Activated CD4-positive, alpha-beta T cell treated with anti-CD3 and anti-CD28 coated beads, Interleukin-2, amount 50 U/mL, for 4 hours (primary cell): ENCODE results near the gene SLC46A2.

ENCODE experiments used
- DNase-seq, 2 experiments: peaks; one replicate each; pipeline ENCODE4 v3.0.0-alpha.2; 2020

Gene SLC46A2

GRCh38 chr9:112885324-112885723 lies 5.4 kb downstream of the SLC46A2 start:
- DNase-seq: no peak

DNA sequence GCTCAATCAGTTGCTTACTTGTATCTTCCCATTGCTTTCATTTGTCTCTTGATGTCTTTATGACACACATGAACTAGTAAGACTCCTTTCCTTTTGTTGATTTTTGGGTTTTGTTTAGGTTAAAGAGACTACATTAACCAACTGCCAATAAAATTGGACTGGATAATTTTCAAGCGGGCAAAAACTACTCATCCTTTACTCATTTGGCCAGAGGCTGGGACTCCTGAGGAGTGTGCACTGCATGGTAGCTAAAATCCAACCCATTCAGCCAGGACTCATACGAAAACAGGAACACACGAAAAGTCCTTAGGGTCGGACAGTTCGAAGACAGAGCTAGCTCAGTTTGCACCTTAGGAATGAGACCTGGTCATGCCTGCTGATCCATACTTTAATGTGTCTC lies 6.0 kb downstream of the SLC46A2 start:
- DNase-seq: no peak

- DNase-seq: no peak
These were observed 6.6 kb downstream of the SLC46A2 start for GRCh38 chr9:112884101-112884500.

DNA sequence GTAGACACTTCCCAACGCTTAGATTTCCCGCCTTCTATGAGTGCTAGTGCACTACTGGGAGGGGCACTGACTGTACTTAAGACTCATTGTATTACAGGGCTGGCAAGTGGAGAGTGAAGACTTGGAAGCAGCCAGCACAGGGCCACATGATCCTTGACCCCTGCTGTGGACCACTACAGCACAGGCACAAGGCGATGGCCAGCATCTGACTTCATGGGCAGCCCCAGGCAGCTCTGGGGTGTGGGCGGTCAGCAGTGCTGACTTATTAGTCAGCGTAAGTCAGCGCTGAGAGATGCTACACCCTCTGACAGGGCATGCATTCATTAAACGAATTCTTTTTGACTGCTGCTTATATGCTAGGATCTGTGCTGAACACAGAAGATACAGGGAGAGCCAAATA lies 9.3 kb downstream of the SLC46A2 start:
- DNase-seq: no peak

GRCh38 chr9:112880650-112881049 lies 10.0 kb downstream of the SLC46A2 start:
- no peak for DNase-seq

DNA sequence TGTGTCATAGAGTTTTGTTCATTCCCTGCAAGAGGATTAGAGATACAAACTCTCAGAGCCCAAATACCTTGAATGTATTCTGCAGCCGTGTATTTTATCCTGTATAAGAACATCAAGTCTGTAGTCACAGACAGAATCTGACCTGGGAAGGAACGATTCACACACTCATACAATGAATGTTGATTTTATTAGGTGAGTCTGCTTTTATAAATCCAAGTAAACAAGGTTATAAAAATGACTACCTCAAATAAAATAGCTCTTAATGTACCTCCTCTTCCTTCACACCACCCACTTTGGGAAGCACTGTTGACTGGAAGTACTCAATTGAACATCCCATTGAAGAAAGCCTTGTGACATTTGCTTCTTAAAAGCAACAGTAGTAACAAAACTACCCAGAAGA lies 11.9 kb downstream of the SLC46A2 start:
- DNase-seq: no peak

DNA sequence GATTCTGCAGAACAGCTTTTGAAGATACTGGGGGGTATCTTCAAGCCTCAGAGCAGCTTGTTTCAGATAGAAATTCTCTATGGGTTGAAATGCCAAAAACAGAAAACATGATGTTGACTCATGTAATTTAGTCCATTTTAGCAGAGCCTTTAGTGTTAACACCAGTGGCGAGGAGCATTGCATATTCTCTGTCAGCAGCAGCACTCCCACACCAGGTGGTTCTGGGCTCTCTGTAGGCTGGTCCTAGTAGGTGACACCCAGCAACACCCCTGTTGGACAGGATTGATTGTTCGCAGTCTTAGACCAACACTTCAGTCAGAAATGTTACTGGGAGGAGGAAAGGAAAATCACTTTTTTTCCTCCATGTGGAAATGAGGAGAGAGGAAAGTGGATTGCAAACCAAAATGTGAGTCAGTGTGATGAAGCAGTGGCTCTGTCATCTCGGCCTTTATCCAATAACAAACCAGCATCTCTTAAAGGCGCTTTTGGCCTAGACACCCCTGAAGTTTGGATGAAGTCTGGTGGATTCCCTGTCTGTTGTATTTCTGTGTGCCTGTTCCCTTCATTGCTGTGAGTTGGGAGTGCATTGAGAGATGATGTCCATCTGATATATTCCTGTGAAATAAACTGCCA lies 16.8 kb downstream of the SLC46A2 start:
- no peak for DNase-seq

DNA sequence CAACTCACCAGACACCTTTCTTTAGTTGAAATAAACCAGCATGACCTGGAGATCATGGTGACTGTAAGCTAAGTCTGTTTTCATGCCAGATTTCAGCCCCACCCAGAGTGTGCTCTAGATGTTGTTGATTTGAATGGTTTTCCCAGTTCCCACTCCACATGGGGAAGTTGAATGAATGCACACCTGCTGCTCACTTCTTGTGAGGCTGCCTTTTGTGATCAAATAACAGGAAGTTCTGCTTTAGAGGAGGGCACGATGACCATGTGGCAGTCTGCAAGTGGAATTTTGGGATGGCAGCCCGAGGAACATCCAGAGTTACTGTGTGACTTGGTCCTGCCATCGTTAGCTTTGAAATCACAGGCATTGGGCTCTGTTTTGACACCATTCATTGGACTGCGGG lies 18.7 kb downstream of the SLC46A2 start:
- DNase-seq: no peak

- no peak for DNase-seq
These were observed 20.1 kb downstream of the SLC46A2 start for GRCh38 chr9:112870556-112870955.

DNA sequence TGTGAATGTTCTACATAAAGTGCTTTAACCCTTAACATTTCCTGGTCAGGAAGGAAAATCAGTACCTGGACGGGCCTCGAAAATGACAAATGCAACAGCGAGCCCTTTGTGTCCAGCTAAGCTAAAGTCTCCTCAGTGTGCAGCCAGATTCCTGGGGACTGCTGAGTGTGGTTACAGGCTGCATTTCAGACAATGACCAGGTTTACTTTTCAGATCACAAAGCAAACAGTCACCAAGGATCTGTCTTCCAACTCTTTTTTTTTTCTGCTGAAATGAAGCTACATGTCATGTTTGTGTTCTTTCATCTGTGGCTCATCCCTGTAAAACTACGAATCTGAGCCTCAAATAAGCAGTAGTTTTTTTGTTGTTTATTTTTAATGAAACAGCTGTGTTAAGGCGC lies 20.8 kb downstream of the SLC46A2 start:
- no peak for DNase-seq

GRCh38 chr9:112869041-112869529 lies 21.6 kb downstream of the SLC46A2 start:
- no peak for DNase-seq

DNA sequence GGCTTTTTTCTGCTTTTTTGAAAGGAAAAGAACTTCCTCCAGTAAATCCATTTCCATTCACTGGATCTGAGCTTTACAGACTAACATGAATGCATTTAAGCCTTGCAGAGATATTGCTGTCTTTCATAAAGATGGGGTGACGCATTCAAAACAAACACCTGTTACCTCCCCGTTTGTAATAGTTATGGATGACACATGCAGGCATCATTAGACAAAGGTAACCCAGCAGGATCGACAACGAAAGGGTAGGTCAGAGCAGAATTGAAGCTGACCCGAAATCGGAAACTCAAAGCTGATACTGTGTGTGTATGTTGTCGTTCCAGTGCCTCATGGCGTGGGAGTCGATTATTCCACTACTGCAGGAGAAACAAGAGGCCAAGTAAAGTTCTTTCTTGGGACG lies 22.2 kb downstream of the SLC46A2 start:
- no peak for DNase-seq

DNA sequence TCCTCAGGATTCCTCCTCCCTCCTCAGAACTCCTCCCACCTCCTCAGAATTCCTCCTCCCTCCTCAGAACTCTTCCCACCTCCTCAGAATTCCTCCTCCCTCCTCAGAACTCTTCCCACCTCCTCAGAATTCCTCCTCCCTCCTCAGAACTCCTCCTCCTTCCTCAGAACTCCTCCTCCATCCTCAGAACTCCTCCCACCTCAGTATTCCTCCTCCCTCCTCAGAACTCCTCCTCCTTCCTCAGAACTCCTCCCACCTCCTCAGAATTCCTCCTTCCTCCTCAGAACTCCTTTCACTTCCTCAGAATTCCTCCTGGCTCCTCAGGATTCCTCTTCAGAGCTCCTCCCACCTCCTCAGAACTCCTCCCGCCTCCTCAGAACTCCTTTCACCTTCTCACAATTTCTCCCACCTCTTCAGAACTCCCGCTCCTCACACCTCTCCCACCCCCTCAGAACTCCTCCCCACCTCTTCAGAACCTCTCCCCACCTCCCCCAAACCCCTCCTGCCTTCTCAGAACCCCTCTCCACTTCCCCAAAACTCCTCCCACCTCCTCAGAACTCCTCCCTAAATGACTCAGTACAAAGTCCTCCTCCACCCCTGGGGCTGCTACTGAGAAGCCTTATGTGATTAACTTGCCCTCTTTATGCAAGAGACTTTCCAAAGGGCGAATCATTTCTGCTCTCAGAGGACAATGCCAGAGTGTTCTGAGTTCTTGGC lies 23.2 kb downstream of the SLC46A2 start:
- DNase-seq: no peak

- DNase-seq: no peak
These were observed 23.9 kb downstream of the SLC46A2 start for GRCh38 chr9:112866662-112867274.

- no peak for DNase-seq
These were observed 25.7 kb downstream of the SLC46A2 start for GRCh38 chr9:112864982-112865381.

- no peak for DNase-seq
These were observed 26.3 kb downstream of the SLC46A2 start for GRCh38 chr9:112864403-112864802.

DNA sequence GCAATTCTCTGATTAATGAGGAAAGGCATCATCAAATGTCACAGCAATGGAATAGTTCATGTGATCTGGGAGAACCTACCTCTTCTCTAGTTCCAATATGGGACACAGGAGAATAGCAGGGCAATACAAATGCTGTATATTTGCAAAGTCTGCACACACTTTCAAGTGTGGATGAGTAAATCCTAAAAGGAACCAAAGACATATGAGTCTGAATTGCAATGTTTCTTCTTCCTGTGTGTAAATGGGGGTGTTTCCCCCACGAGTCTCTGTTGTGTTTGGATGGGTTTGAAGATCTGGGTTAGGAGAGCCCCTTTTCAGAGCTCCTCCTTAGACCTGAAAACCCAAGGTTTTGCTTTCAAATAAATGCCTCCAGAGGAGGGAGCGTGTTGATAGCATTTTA lies 26.9 kb downstream of the SLC46A2 start:
- DNase-seq: no peak

DNA sequence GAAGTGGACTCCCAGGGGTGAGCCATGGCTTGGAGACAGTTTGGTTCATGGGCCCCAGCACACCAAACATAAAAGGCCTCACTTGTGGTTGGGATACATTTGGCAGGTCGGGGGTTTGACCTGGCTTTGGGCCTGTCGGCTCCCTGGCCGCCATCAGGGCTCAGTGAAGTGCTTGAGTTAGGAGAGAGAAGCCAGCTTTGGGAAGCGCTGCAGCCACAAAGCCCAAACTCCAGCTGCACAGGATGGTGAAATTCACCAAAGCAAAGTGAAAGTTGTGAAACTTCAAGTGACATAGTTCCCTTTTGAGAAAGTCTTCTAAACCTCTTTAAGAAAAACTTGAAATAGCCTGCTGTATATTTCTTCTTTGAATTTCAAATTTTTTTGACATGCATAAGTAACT lies 27.5 kb downstream of the SLC46A2 start:
- DNase-seq: no peak

DNA sequence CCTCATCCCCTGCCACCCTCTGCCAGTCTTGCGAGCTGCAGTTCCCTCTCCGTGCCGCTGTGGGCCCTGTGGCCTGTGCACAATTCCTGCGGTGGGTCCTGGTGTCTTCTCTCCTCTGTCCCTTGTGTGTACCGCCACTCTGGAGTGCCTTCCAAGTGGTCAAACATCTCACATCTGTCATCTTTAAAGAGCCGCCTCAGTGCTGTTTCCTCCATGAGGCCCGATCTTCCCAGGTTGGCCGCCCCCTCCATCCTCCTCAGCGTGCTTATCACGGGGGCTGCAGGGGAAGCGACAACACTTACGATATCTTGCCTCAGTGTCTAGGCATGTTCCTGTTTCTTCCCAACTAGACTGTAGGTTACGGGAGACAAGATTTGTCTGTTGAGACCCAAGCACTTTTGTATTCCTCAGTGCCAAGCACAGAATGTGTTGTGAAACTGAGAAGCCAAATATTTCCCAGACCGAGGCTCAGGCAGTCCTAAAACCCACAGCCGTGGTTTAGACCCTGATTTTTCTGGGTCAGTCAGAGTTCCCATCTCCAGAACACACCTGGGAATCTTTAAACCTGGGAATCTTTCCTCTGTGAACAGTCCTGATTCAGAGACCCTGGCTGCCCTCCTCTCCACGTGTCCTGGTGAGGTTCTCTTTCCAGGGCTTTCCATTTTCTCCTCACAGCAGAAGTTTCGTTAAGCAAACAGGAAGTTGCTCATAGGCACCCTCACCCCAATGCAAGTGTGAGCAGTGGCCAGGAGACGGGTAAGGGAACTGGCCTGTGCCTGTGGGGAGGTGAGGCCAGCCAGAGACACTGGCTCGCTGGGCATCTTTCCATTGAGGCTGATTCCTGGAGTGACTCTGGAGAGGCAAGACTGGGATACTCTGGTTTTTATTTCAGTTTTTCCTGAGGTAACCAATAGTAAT lies 28.8 kb downstream of the SLC46A2 start:
- no peak for DNase-seq

GRCh38 chr9:112861155-112861554 lies 29.5 kb downstream of the SLC46A2 start:
- DNase-seq: no peak

DNA sequence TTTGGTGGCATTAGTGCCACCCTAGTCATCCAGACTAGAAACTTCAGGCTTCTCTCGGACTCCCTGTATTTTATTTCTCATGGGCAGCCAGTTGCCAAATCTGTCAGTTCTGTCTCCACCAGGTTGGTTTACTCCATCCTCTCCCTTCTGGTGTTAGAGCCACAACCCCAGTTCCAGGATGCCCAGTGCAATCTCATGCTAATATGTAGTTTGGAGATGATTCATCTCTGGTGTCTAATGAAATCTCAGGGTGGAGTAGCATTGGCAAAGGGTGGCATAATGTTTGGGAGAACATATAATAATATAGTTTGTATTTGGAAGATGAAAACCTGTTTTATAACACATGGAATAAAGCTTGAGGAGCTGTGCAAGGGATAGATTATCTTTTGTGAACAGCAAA lies 30.2 kb downstream of the SLC46A2 start:
- no peak for DNase-seq

GRCh38 chr9:112858625-112859147 lies 32.0 kb downstream of the SLC46A2 start:
- DNase-seq: no peak

DNA sequence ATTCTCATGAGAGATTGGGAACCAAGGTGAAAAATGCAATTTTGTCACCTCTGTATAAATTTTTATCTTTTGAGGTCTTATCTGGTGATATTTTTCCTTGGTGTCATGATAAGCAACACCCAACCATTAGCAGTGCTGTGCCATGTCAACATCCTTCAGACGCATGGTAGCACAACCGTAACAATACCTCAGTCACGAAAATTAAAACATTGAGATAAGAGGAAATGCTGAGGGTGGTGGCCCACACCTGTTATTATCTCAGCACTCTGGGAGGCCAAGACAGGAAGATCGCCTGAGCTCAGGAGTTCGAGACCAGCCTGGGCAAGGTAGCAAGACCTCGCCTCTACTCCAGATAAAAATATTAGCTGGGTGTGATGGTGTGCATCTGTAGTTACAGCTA lies 32.7 kb downstream of the SLC46A2 start:
- no peak for DNase-seq
